Measurements from ENCODE around the gene CYSRT1.
A peak's percentile ranks its signal among the peaks of the same experiment; 100 is the strongest.

Gene CYSRT1

GRCh38 chr9:137234055-137234697, 9.2 kb downstream of the CYSRT1 start:
- no peak overlapping the region for H2BK5ac ChIP-seq (ENCODE audit: low read depth, low read length, poor library complexity)
- no peaks in the 10 kb centered on the region for H3K27me3 ChIP-seq (ENCODE audit: insufficient read depth, low read length)
- no peak overlapping the region for H3K18ac ChIP-seq (ENCODE audit: low read length)
- H2BK12ac ChIP-seq (ENCODE audit: low read length) = no peak overlapping the region
- H4K91ac ChIP-seq (ENCODE audit: low read depth, low read length) = no peak overlapping the region
- H2AFZ ChIP-seq (ENCODE audit: insufficient read depth, low read length, poor library complexity) = no peak overlapping the region
- no peak overlapping the region for H3K4ac ChIP-seq (ENCODE audit: low read depth, low read length)
- H3K36me3 ChIP-seq (ENCODE audit: control insufficient read depth in 1 of 2, insufficient read depth in 2 of 2, low read length in 2 of 2) = no peaks in the 10 kb centered on the region
- peak in 1 of 2 donors; percentile 28 for DNase-seq
- no peak overlapping the region for H2BK120ac ChIP-seq (ENCODE audit: insufficient read depth, low read length, poor library complexity)
- H2AK5ac ChIP-seq (ENCODE audit: low read length) = no peak overlapping the region
- peaks cover 5 to 8% of the 10 kb centered on the region in 2 experiments for H3K4me1 ChIP-seq (ENCODE audit: control insufficient read depth in 1 of 2, insufficient read depth in 2 of 2, low read length in 2 of 2)
- no peak overlapping the region for H4K8ac ChIP-seq (ENCODE audit: low read depth, low read length)
- no peak overlapping the region for H3K9ac ChIP-seq (ENCODE audit: low read length)
- no peaks in the 10 kb centered on the region for H3K79me2 ChIP-seq (ENCODE audit: control insufficient read depth, insufficient read depth, low read length, poor library complexity)
- H3K9me3 ChIP-seq (ENCODE audit: insufficient read depth, low read depth, low read length) = no peaks in the 10 kb centered on the region
- WGBS (ENCODE audit: extremely low coverage, insufficient coverage, insufficient read length) = no CpG with 5 or more reads among the region's 40 CpGs
- H3K23ac ChIP-seq (ENCODE audit: low read length) = no peak overlapping the region
- no peaks in the 10 kb centered on the region for H3K79me1 ChIP-seq (ENCODE audit: low read length)
- H3K4me3 ChIP-seq (ENCODE audit: low read depth, low read length) = no peak overlapping the region
- H3K14ac ChIP-seq (ENCODE audit: low read length) = no peak overlapping the region
- H3K27ac ChIP-seq (ENCODE audit: low read depth, low read length) = no peak overlapping the region
- no peak overlapping the region for H3K4me2 ChIP-seq (ENCODE audit: low read length)
- H4K12ac ChIP-seq (ENCODE audit: low read depth, low read length) = no peak overlapping the region

- Histone ChIP-seq H3K4ac (ENCODE audit: low read depth, low read length) (no peak overlapping the region), H2AK5ac (ENCODE audit: low read length) (no peak overlapping the region), H3K9ac (ENCODE audit: low read length) (no peak overlapping the region), H2BK12ac (ENCODE audit: low read length) (no peak overlapping the region), H4K91ac (ENCODE audit: low read depth, low read length) (no peak overlapping the region), H2AFZ (ENCODE audit: insufficient read depth, low read length, poor library complexity) (no peak overlapping the region), H3K4me3 (ENCODE audit: low read depth, low read length) (no peak overlapping the region), H3K4me1 (ENCODE audit: control insufficient read depth in 1 of 2, insufficient read depth in 2 of 2, low read length in 2 of 2) (peaks cover 5% of the 10 kb centered on the region in 2 experiments), H3K14ac (ENCODE audit: low read length) (no peak overlapping the region), H2BK120ac (ENCODE audit: insufficient read depth, low read length, poor library complexity) (no peak overlapping the region), H3K79me1 (ENCODE audit: low read length) (no peaks in the 10 kb centered on the region), H4K8ac (ENCODE audit: low read depth, low read length) (no peak overlapping the region), H3K18ac (ENCODE audit: low read length) (no peak overlapping the region), H3K4me2 (ENCODE audit: low read length) (no peak overlapping the region), H4K12ac (ENCODE audit: low read depth, low read length) (no peak overlapping the region), H3K9me3 (ENCODE audit: insufficient read depth, low read depth, low read length) (no peaks in the 10 kb centered on the region), H2BK5ac (ENCODE audit: low read depth, low read length, poor library complexity) (no peak overlapping the region), H3K27me3 (ENCODE audit: insufficient read depth, low read length) (no peaks in the 10 kb centered on the region), H3K27ac (ENCODE audit: low read depth, low read length) (no peak overlapping the region), H3K79me2 (ENCODE audit: control insufficient read depth, insufficient read depth, low read length, poor library complexity) (no peaks in the 10 kb centered on the region), H3K23ac (ENCODE audit: low read length) (no peak overlapping the region), H3K36me3 (ENCODE audit: control insufficient read depth in 1 of 2, insufficient read depth in 2 of 2, low read length in 2 of 2) (no peaks in the 10 kb centered on the region)
- WGBS (ENCODE audit: extremely low coverage, insufficient coverage, insufficient read length) = no CpG with 5 or more reads among the region's 18 CpGs
- no peak for DNase-seq
Observed at GRCh38 chr9:137234758-137235423, 9.9 kb downstream of the CYSRT1 start.

GRCh38 chr9:137235424-137236237, 10.7 kb downstream of the CYSRT1 start:
- H2AFZ ChIP-seq (ENCODE audit: insufficient read depth, low read length, poor library complexity) = no peak overlapping the region
- no peak overlapping the region for H2AK5ac ChIP-seq (ENCODE audit: low read length)
- DNase-seq = no peak
- no CpG with 5 or more reads among the region's 35 CpGs for WGBS (ENCODE audit: extremely low coverage, insufficient coverage, insufficient read length)
- H3K9ac ChIP-seq (ENCODE audit: low read length) = no peak overlapping the region
- no peak overlapping the region for H4K8ac ChIP-seq (ENCODE audit: low read depth, low read length)
- H3K4ac ChIP-seq (ENCODE audit: low read depth, low read length) = no peak overlapping the region
- no peak overlapping the region for H4K12ac ChIP-seq (ENCODE audit: low read depth, low read length)
- no peak overlapping the region for H4K91ac ChIP-seq (ENCODE audit: low read depth, low read length)
- H2BK120ac ChIP-seq (ENCODE audit: insufficient read depth, low read length, poor library complexity) = no peak overlapping the region
- no peak overlapping the region for H3K18ac ChIP-seq (ENCODE audit: low read length)
- no peaks in the 10 kb centered on the region for H3K9me3 ChIP-seq (ENCODE audit: insufficient read depth, low read depth, low read length)
- H3K79me1 ChIP-seq (ENCODE audit: low read length) = peaks cover 6% of the 10 kb centered on the region
- H2BK5ac ChIP-seq (ENCODE audit: low read depth, low read length, poor library complexity) = no peak overlapping the region
- H3K4me2 ChIP-seq (ENCODE audit: low read length) = no peak overlapping the region
- no peak overlapping the region for H3K14ac ChIP-seq (ENCODE audit: low read length)
- H2BK12ac ChIP-seq (ENCODE audit: low read length) = no peak overlapping the region
- no peak overlapping the region for H3K27ac ChIP-seq (ENCODE audit: low read depth, low read length)
- H3K4me1 ChIP-seq (ENCODE audit: control insufficient read depth in 1 of 2, insufficient read depth in 2 of 2, low read length in 2 of 2) = peaks cover 5% of the 10 kb centered on the region in 2 experiments
- H3K36me3 ChIP-seq (ENCODE audit: control insufficient read depth in 1 of 2, insufficient read depth in 2 of 2, low read length in 2 of 2) = no peaks in the 10 kb centered on the region
- H3K4me3 ChIP-seq (ENCODE audit: low read depth, low read length) = no peak overlapping the region
- no peak overlapping the region for H3K23ac ChIP-seq (ENCODE audit: low read length)
- no peaks in the 10 kb centered on the region for H3K27me3 ChIP-seq (ENCODE audit: insufficient read depth, low read length)
- H3K79me2 ChIP-seq (ENCODE audit: control insufficient read depth, insufficient read depth, low read length, poor library complexity) = peaks cover 5% of the 10 kb centered on the region

- Histone ChIP-seq H4K91ac (ENCODE audit: low read depth, low read length) (no peak overlapping the region), H4K8ac (ENCODE audit: low read depth, low read length) (peak overlapping the region; percentile 22), H3K9me3 (ENCODE audit: insufficient read depth, low read depth, low read length) (no peaks in the 10 kb centered on the region), H2AFZ (ENCODE audit: insufficient read depth, low read length, poor library complexity) (no peak overlapping the region), H3K18ac (ENCODE audit: low read length) (peak overlapping the region; percentile 30), H3K27me3 (ENCODE audit: insufficient read depth, low read length) (no peaks in the 10 kb centered on the region), H3K9ac (ENCODE audit: low read length) (no peak overlapping the region), H2BK12ac (ENCODE audit: low read length) (no peak overlapping the region), H3K4me1 (ENCODE audit: control insufficient read depth in 1 of 2, insufficient read depth in 2 of 2, low read length in 2 of 2) (peaks cover 5% of the 10 kb centered on the region in 2 experiments), H2BK5ac (ENCODE audit: low read depth, low read length, poor library complexity) (no peak overlapping the region), H2AK5ac (ENCODE audit: low read length) (peak overlapping the region; percentile 66), H3K79me1 (ENCODE audit: low read length) (peaks cover 8% of the 10 kb centered on the region), H3K23ac (ENCODE audit: low read length) (no peak overlapping the region), H3K14ac (ENCODE audit: low read length) (peak overlapping the region; percentile 10), H3K36me3 (ENCODE audit: control insufficient read depth in 1 of 2, insufficient read depth in 2 of 2, low read length in 2 of 2) (no peaks in the 10 kb centered on the region), H4K12ac (ENCODE audit: low read depth, low read length) (no peak overlapping the region), H3K4me2 (ENCODE audit: low read length) (peak overlapping the region; percentile 42), H3K79me2 (ENCODE audit: control insufficient read depth, insufficient read depth, low read length, poor library complexity) (peaks cover 7% of the 10 kb centered on the region), H3K27ac (ENCODE audit: low read depth, low read length) (no peak overlapping the region), H3K4me3 (ENCODE audit: low read depth, low read length) (no peak overlapping the region), H2BK120ac (ENCODE audit: insufficient read depth, low read length, poor library complexity) (no peak overlapping the region), H3K4ac (ENCODE audit: low read depth, low read length) (peak overlapping the region; percentile 17)
- peak; percentile 75 to 84 for DNase-seq
- no CpG with 5 or more reads among the region's 31 CpGs for WGBS (ENCODE audit: extremely low coverage, insufficient coverage, insufficient read length)
Observed at GRCh38 chr9:137236238-137236935, 11.4 kb downstream of the CYSRT1 start.
